Stimulated activated CD4-positive, alpha-beta T cell treated with anti-CD3 and anti-CD28 coated beads, Interleukin-12 subunit alpha, Interleukin-12 subunit beta, amount 100 ng/mL, for 4 hours (primary cell): ENCODE measurements around the gene CIT.

Source experiments
- DNase-seq: peaks from one replicate; pipeline ENCODE4 v3.0.0-alpha.2; 2020

The CIT gene

GRCh38 chr12:119691202-119691810, 185.8 kb downstream of the CIT start:
- no peak for DNase-seq

- no peak for DNase-seq
Observed at GRCh38 chr12:119689935-119690500, 187.1 kb downstream of the CIT start.

- DNase-seq = no peak
Observed at GRCh38 chr12:119687879-119688278, 189.2 kb downstream of the CIT start.

GRCh38 chr12:119687406-119687805, 189.7 kb downstream of the CIT start:
- DNase-seq = no peak

GRCh38 chr12:119686776-119687175, 190.3 kb downstream of the CIT start:
- no peak for DNase-seq

GRCh38 chr12:119686355-119686754, 190.8 kb downstream of the CIT start:
- DNase-seq = no peak

- no peak for DNase-seq
Observed at GRCh38 chr12:119685375-119685774, 191.7 kb downstream of the CIT start.

GRCh38 chr12:119684711-119685369, 192.3 kb downstream of the CIT start:
- no peak for DNase-seq

- DNase-seq = no peak
Observed at GRCh38 chr12:119683816-119684215, 193.3 kb downstream of the CIT start.

GRCh38 chr12:119683413-119683812, 193.7 kb downstream of the CIT start:
- no peak for DNase-seq

GRCh38 chr12:119682639-119683252, 194.4 kb downstream of the CIT start:
- DNase-seq = no peak

- no peak for DNase-seq
Observed at GRCh38 chr12:119681728-119682638, 195.1 kb downstream of the CIT start.

- DNase-seq = no peak
Observed at GRCh38 chr12:119681111-119681510, 196.0 kb downstream of the CIT start.

GRCh38 chr12:119679490-119679889, 197.6 kb downstream of the CIT start:
- DNase-seq = no peak

GRCh38 chr12:119679081-119679480, 198.0 kb downstream of the CIT start:
- no peak for DNase-seq

GRCh38 chr12:119678459-119678858, 198.7 kb downstream of the CIT start:
- DNase-seq = no peak

GRCh38 chr12:119676573-119676972, 200.5 kb downstream of the CIT start:
- no peak for DNase-seq

GRCh38 chr12:119676022-119676421, 201.1 kb downstream of the CIT start:
- no peak for DNase-seq

- DNase-seq = no peak
Observed at GRCh38 chr12:119674560-119674959, 202.6 kb downstream of the CIT start.

GRCh38 chr12:119673634-119674033, 203.5 kb downstream of the CIT start:
- no peak for DNase-seq

- DNase-seq = no peak
Observed at GRCh38 chr12:119672194-119672593, 204.9 kb downstream of the CIT start.

GRCh38 chr12:119671070-119671469, 206.1 kb downstream of the CIT start:
- DNase-seq = no peak
